SK-MEL-5 (cell line): Measurements from ENCODE around the gene AGRP. TPM values are rescaled to one million over a fixed set of nuclear protein-coding genes. Genes with fewer than 3 reads are reported as not detected.

Source experiments
- DNase-seq: peaks from one replicate; pipeline ENCODE4 v3.0.0-alpha.2; 2016; ENCODE audit warnings: low read depth, low spot score
- in situ Hi-C: cut with HindIII; loops from 2 replicates; pipeline ENCODE4 v1.10.0; 2016; ENCODE audit warnings: low sequenced_read_pairs, high pct_unique_total_duplicates, low pct_unique_long_range_greater_than_20kb
- polyA plus RNA-seq, 2 experiments: library from polyadenylated mRNA; depleted of rRNA; stranded (reverse); fragments of >200 nt; gene quantifications; 2 replicates each; pipeline ENCODE4 v1.2.3, GENCODE V29; 2015
- total RNA-seq: library from RNA; depleted of rRNA; stranded (reverse); fragments of >200 nt; shearing (Covaris generic); gene quantifications from 2 replicates; pipeline ENCODE4 v1.2.3, GENCODE V29; 2014; rRNA removed

The AGRP gene
- not detected in 2 replicates for total RNA-seq
- polyA plus RNA-seq (2015; cell fraction: cytosol; rRNA removed) = not detected in 2 replicates
- not detected in 2 replicates for polyA plus RNA-seq (2015; cell fraction: nucleus; rRNA removed)

- in situ Hi-C loops = no loop called here
- DNase-seq = no peak
These were observed at the start of gene AGRP for GRCh38 chr16:67483150-67483549. Gene AGRP (minus strand): TSS chr16:67483547. CDS start chr16:67483398, 149 bp downstream.

- in situ Hi-C loops = no loop called here
- no peak for DNase-seq
These were observed 47.9 kb upstream of the AGRP start for GRCh38 chr16:67531247-67531646.

GRCh38 chr16:67530013-67530939, 46.9 kb upstream of the AGRP start:
- peak; percentile 21 for DNase-seq
- in situ Hi-C loops = no loop called here

- in situ Hi-C loops = no loop called here
- DNase-seq = no peak
These were observed 46.2 kb upstream of the AGRP start for GRCh38 chr16:67529582-67530012.

GRCh38 chr16:67528870-67529581, 45.7 kb upstream of the AGRP start:
- in situ Hi-C loops = no loop called here
- peak; percentile 28 for DNase-seq

- in situ Hi-C loops = no loop called here
- peak; percentile 8 for DNase-seq
These were observed 45.0 kb upstream of the AGRP start, which contains the start of gene RIPOR1 for GRCh38 chr16:67528222-67528869. Gene RIPOR1 (plus strand): TSS chr16:67528829. CDS start chr16:67538447, 9,618 bp downstream.

- DNase-seq = no peak
- in situ Hi-C loops = no loop called here
These were observed 42.9 kb upstream of the AGRP start for GRCh38 chr16:67526149-67526791.

- in situ Hi-C loops = no loop called here
- no peak for DNase-seq
These were observed 42.0 kb upstream of the AGRP start for GRCh38 chr16:67525176-67525860.

- DNase-seq = peak; percentile 94
- in situ Hi-C loops = no loop called here
These were observed 37.9 kb upstream of the AGRP start for GRCh38 chr16:67521095-67521804.

GRCh38 chr16:67519242-67519641, 35.9 kb upstream of the AGRP start:
- DNase-seq = no peak
- in situ Hi-C loops = no loop called here

GRCh38 chr16:67518676-67519075, 35.3 kb upstream of the AGRP start:
- DNase-seq = no peak
- in situ Hi-C loops = no loop called here

- no peak for DNase-seq
- in situ Hi-C loops = no loop called here
These were observed 34.5 kb upstream of the AGRP start for GRCh38 chr16:67517661-67518423.

- in situ Hi-C loops = no loop called here
These were observed 33.8 kb upstream of the AGRP start for GRCh38 chr16:67517155-67517445.

GRCh38 chr16:67516296-67517154, 33.2 kb upstream of the AGRP start:
- DNase-seq = no peak
- in situ Hi-C loops = no loop called here

More at GRCh38 chr16:67517155-67517445, 33.8 kb upstream of the AGRP start:
- DNase-seq = no peak

- DNase-seq = peak; percentile 89
- in situ Hi-C loops = no loop called here
These were observed 31.1 kb upstream of the AGRP start for GRCh38 chr16:67514382-67514828.
